Right lobe of liver (tissue), 4 donors: ENCODE data around the gene ZC3H12C.

Experiments
- POLR2A ChIP-seq: fragments of 450-650 bp; IDR thresholded peaks from one replicate; pipeline ENCODE4 v1.6.1; 2017; ENCODE audit warnings: antibody characterized with exemption, mild to moderate bottlenecking
- TF ChIP-seq, protein P1 (sequence below), 4 donors: fragments of 200-600 bp in 3 of 4; fragments of 450-650 bp in 1 of 4; IDR thresholded peaks; one replicate each; pipeline versions ENCODE4 v1.5.1 to v1.8.0; 2016 to 2022; ENCODE audit warnings: antibody characterized with exemption in 4 of 4, mild to moderate bottlenecking in 2 of 4
- donor health status: DM: no; HTN: no; CAD: no.
- donor health status: DM: no; HTN: no; CAD: no.
- donor health status: DM: no; HTN: yes; CAD: no.

DNA sequence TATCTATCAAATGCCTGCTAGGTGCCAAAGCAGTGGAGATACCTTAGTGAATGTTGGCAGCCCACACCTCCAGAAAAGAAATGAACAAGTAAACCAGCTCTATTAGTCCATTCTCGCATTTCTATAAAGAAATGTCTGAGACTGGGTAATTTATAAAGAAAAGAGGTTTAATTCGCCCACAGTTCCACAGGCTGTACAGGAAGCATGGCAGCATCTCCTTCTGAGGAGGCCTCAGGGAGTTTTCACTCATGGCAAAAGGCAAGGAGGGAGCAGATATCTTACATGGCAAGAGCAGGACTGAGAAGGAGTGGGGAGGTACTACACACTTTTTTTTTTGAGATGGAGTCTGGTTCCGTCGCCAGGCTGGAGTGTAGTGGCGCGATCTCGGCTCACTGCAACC lies 18.7 kb upstream of the ZC3H12C start:
- TF ChIP-seq, protein P1, sequence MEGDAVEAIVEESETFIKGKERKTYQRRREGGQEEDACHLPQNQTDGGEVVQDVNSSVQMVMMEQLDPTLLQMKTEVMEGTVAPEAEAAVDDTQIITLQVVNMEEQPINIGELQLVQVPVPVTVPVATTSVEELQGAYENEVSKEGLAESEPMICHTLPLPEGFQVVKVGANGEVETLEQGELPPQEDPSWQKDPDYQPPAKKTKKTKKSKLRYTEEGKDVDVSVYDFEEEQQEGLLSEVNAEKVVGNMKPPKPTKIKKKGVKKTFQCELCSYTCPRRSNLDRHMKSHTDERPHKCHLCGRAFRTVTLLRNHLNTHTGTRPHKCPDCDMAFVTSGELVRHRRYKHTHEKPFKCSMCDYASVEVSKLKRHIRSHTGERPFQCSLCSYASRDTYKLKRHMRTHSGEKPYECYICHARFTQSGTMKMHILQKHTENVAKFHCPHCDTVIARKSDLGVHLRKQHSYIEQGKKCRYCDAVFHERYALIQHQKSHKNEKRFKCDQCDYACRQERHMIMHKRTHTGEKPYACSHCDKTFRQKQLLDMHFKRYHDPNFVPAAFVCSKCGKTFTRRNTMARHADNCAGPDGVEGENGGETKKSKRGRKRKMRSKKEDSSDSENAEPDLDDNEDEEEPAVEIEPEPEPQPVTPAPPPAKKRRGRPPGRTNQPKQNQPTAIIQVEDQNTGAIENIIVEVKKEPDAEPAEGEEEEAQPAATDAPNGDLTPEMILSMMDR (IDR thresholded peaks at IDR 0.05) = no peak
- no peak for TF ChIP-seq POLR2A
